Measurements from ENCODE around the gene COL4A6. TPM values are rescaled to one million over a fixed set of nuclear protein-coding genes. Genes with fewer than 3 reads are reported as not detected.

Gene COL4A6
- total and polyA plus RNA-seq, 10 donors = 0.15 to 4.8 (median 0.84) TPM

DNA sequence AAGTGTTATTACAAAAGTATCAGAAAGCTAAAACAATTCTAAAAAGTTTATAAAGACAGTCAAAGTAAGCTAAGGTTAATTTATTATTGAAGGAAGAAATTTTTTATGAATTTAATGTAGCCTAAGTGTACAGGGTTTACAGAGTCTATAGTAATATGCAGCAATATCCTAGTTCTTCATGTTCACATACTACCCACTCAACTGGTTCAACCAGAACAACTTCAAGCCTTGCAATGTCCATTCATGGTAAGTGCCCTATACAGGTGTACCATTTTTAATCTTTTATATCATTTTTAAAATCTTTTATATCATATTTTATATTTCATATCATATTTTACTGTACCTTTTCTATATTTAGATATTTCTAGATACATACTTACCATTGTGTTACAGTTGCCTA lies 35.8 kb upstream of the COL4A6 start:
- TF ChIP-seq POLR2AphosphoS5 (IDR thresholded peaks at IDR 0.05) (no peak), POLR2A (IDR thresholded peaks at IDR 0.05) (no peak)
- TF ChIP-seq, protein P1, sequence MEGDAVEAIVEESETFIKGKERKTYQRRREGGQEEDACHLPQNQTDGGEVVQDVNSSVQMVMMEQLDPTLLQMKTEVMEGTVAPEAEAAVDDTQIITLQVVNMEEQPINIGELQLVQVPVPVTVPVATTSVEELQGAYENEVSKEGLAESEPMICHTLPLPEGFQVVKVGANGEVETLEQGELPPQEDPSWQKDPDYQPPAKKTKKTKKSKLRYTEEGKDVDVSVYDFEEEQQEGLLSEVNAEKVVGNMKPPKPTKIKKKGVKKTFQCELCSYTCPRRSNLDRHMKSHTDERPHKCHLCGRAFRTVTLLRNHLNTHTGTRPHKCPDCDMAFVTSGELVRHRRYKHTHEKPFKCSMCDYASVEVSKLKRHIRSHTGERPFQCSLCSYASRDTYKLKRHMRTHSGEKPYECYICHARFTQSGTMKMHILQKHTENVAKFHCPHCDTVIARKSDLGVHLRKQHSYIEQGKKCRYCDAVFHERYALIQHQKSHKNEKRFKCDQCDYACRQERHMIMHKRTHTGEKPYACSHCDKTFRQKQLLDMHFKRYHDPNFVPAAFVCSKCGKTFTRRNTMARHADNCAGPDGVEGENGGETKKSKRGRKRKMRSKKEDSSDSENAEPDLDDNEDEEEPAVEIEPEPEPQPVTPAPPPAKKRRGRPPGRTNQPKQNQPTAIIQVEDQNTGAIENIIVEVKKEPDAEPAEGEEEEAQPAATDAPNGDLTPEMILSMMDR (IDR thresholded peaks at IDR 0.05 in 8 of 11, conservative IDR thresholded peaks at IDR 0.05 in 3 of 11) = no peak
- no peaks in the 10 kb centered on the region for H3K27me3 ChIP-seq (replicated peaks in 1 of 7)
- H3K4me1 ChIP-seq = no peaks in the 10 kb centered on the region
- intact Hi-C loops (cut with DNase I; ENCODE audit: low total_unique reads) = no loop called here
- H3K27ac ChIP-seq = no peak overlapping the region
- DNase-seq = no peak
- H3K36me3 ChIP-seq = no peaks in the 10 kb centered on the region
- H3K4me3 ChIP-seq = no peak overlapping the region
- H3K9me3 ChIP-seq = no peaks in the 10 kb centered on the region

DNA sequence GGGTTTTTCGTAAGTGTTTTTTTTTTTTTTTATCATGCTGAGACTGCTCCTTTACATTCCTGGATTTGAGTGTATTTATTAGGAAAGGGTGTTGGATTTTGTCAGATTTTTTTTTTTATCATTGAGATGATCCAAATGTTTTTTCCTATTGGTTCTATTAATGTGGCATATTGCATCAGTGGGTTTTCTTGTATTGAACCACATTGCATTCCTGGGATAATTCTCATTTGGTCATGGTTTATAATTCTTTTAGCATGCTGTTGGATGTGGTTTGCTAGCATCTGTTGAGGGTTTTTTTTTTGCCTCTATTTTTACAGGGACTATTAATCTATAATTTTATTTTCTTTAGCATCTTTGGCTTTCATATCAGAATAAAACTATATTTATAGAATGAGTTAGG lies 30.3 kb upstream of the COL4A6 start:
- no peaks in the 10 kb centered on the region for H3K9me3 ChIP-seq
- no peaks in the 10 kb centered on the region for H3K4me1 ChIP-seq
- no peak for TF ChIP-seq POLR2AphosphoS5 (IDR thresholded peaks at IDR 0.05)
- TF ChIP-seq POLR2A (IDR thresholded peaks at IDR 0.05) = no peak
- TF ChIP-seq, protein P1 (IDR thresholded peaks at IDR 0.05 in 8 of 11, conservative IDR thresholded peaks at IDR 0.05 in 3 of 11) = no peak
- WGBS, 5 donors = 72 to 100% (median 76%) methylated on average over 1 of the region's 1 CpG
- H3K4me3 ChIP-seq = no peak overlapping the region
- H3K36me3 ChIP-seq = no peaks in the 10 kb centered on the region
- no peak for DNase-seq
- no peaks in the 10 kb centered on the region for H3K27me3 ChIP-seq (replicated peaks in 1 of 7)
- intact Hi-C loops (cut with DNase I; ENCODE audit: low total_unique reads) = no loop called here
- no peak overlapping the region for H3K27ac ChIP-seq

DNA sequence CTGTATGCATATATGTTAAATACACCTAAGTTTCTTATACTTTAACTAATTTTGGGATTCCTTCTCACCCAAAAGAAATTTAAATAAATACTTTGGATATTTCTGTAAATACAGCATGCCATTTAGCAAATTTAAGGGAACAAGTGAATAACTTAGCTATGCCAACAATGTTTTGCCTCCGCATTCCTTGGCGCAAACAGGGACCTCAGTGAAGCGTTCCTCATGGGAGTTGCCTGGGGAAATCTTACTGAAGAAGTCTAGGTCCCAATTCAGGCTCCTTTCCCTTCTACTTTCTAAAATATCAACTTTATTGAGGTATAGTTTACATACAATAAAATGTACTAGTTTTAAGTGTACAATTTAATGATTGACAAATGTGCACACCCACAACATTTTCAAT lies 26.4 kb upstream of the COL4A6 start:
- WGBS, 5 donors = 63 to 87% (median 80%) methylated on average over 3 of the region's 3 CpGs
- TF ChIP-seq POLR2A (IDR thresholded peaks at IDR 0.05) = no peak
- no peak for TF ChIP-seq POLR2AphosphoS5 (IDR thresholded peaks at IDR 0.05)
- TF ChIP-seq, protein P1 (IDR thresholded peaks at IDR 0.05 in 8 of 11, conservative IDR thresholded peaks at IDR 0.05 in 3 of 11) = no peak
- H3K4me3 ChIP-seq = no peak overlapping the region
- no peaks in the 10 kb centered on the region for H3K36me3 ChIP-seq
- intact Hi-C loops (cut with DNase I; ENCODE audit: low total_unique reads) = no loop called here
- no peaks in the 10 kb centered on the region for H3K9me3 ChIP-seq
- DNase-seq = no peak
- H3K27me3 ChIP-seq (replicated peaks in 1 of 7) = no peaks in the 10 kb centered on the region
- no peaks in the 10 kb centered on the region for H3K4me1 ChIP-seq
- no peak overlapping the region for H3K27ac ChIP-seq

DNA sequence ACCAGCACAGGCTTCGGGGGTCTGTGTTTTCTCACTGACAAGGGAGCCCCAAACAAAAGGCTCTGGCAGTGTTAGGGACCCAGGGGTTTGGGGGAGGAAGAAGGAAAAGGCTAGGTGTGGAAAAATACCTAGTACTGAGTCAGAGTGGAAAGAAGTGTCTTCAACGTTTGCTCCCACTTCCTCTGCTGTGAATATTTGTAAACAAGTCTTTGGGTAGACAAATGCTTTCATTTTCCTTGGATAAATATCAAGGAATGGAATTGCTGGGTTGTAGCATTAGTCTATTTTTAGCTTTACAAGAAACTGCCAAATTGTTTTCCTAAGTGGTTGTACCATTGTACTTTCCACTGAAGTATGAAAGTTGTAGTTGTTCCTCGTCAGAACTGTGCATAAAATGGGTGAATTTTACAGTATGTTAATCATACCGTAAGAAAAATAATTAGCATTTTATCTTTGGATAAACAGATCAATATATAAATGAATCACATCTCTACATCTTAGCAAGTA lies 18.8 kb upstream of the COL4A6 start:
- Histone ChIP-seq H3K36me3 (no peaks in the 10 kb centered on the region), H3K27ac (no peak overlapping the region), H3K9me3 (peaks cover 0 to 2% (median 0%) of the 10 kb centered on the region in 8 donors), H3K4me3 (no peak overlapping the region), H3K27me3 (replicated peaks in 1 of 7) (no peaks in the 10 kb centered on the region), H3K4me1 (no peaks in the 10 kb centered on the region)
- intact Hi-C loops (cut with DNase I; ENCODE audit: low total_unique reads) = no loop called here
- no peak for DNase-seq
- no peak for TF ChIP-seq POLR2A (IDR thresholded peaks at IDR 0.05)
- no peak for TF ChIP-seq POLR2AphosphoS5 (IDR thresholded peaks at IDR 0.05)
- TF ChIP-seq, protein P1 (IDR thresholded peaks at IDR 0.05 in 8 of 11, conservative IDR thresholded peaks at IDR 0.05 in 3 of 11) = no peak
- WGBS, 5 donors = 42 to 76% (median 69%) methylated on average over 4 of the region's 4 CpGs
